ENCODE data around the gene PKP3. TPM values are rescaled to one million over a fixed set of nuclear protein-coding genes. Genes with fewer than 3 reads are reported as not detected.
"Not testable (repeated sequence)": the region's sequence is repeated elsewhere in the genome, so short reads cannot be mapped to it uniquely, and the experiment has no call there.

The PKP3 gene
- total RNA-seq, 4 donors from 2014 or later = 612 to 880 (median 754) TPM

DNA sequence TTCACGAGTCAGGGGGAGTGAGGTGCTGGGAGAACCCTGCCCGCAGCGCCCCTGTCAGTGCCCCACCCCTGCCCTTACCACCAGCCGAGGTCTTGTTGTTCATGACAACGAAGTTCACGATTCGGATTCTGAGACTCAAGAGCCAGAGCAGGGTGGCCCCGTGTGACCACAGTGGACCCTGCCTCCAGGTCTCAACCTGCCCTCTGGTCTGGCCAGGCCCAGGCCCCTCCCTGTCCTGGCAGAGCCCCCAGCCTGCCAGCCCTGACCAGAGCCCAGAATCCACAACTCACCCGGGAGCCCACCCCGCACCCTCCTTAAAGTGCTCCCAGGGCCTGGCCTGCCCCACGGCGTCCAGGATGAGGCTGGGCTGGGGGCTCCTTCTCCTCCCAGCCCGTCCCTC, 37.9 kb downstream of the PKP3 start:
- intact Hi-C loops (cut with DNase I; ENCODE audit: low total_unique reads) = no loop called here
- WGBS, 2 donors = 78 to 96% methylated on average over 13 of the region's 13 CpGs
- no peak for TF ChIP-seq POLR2A (IDR thresholded peaks at IDR 0.05)
- TF ChIP-seq, protein P1, sequence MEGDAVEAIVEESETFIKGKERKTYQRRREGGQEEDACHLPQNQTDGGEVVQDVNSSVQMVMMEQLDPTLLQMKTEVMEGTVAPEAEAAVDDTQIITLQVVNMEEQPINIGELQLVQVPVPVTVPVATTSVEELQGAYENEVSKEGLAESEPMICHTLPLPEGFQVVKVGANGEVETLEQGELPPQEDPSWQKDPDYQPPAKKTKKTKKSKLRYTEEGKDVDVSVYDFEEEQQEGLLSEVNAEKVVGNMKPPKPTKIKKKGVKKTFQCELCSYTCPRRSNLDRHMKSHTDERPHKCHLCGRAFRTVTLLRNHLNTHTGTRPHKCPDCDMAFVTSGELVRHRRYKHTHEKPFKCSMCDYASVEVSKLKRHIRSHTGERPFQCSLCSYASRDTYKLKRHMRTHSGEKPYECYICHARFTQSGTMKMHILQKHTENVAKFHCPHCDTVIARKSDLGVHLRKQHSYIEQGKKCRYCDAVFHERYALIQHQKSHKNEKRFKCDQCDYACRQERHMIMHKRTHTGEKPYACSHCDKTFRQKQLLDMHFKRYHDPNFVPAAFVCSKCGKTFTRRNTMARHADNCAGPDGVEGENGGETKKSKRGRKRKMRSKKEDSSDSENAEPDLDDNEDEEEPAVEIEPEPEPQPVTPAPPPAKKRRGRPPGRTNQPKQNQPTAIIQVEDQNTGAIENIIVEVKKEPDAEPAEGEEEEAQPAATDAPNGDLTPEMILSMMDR (IDR thresholded peaks at IDR 0.05) = no peak
- no peak for DNase-seq (ENCODE audit: low spot score in 2 of 2)
- H3K4me3 ChIP-seq (ENCODE audit: low read depth, poor library complexity, severe bottlenecking) = no peak overlapping the region

GRCh38 chr11:432501-433100, 38.6 kb downstream of the PKP3 start:
- DNase-seq (ENCODE audit: low spot score in 2 of 2) = no peak
- WGBS, 2 donors = 89 to 92% methylated on average over 20 of the region's 20 CpGs
- TF ChIP-seq POLR2A (IDR thresholded peaks at IDR 0.05) = no peak
- TF ChIP-seq, protein P1 (IDR thresholded peaks at IDR 0.05) = no peak
- intact Hi-C loops (cut with DNase I; ENCODE audit: low total_unique reads) = no loop called here
- H3K4me3 ChIP-seq (ENCODE audit: low read depth, poor library complexity, severe bottlenecking) = no peak overlapping the region

GRCh38 chr11:433111-433510, 39.1 kb downstream of the PKP3 start:
- 89 to 92% methylated on average over 16 to 17 of the region's 17 CpGs for WGBS, 2 donors
- intact Hi-C loops (cut with DNase I; ENCODE audit: low total_unique reads) = no loop called here
- TF ChIP-seq, protein P1 (IDR thresholded peaks at IDR 0.05) = no peak
- TF ChIP-seq POLR2A (IDR thresholded peaks at IDR 0.05) = no peak
- no peak for DNase-seq (ENCODE audit: low spot score in 2 of 2)
- H3K4me3 ChIP-seq (ENCODE audit: low read depth, poor library complexity, severe bottlenecking) = no peak overlapping the region

DNA sequence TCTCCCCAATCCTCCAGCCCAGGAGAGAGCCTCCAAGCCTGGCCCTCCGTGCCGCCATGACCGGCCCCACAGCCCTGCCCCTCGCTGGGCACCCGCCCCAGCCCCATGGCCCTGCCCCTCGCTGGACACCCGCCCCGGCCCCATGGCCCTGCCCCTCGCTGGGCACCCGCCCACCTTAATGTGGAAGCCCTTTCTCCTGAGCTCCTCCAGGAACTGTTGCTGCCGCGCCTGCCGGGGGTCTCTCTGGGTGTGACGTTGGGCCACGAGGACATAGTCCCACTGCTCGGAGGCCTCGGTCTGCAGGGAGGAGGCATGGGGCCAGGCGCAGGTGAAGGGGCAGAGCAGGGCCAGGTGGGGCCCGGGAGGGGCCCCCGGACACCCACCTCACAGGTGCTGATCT, 39.6 kb downstream of the PKP3 start:
- WGBS, 2 donors = 87 to 91% methylated on average over 18 to 20 of the region's 20 CpGs
- no peak for DNase-seq (ENCODE audit: low spot score in 2 of 2)
- TF ChIP-seq POLR2A (IDR thresholded peaks at IDR 0.05) = no peak
- TF ChIP-seq, protein P1 (IDR thresholded peaks at IDR 0.05) = no peak
- H3K4me3 ChIP-seq (ENCODE audit: low read depth, poor library complexity, severe bottlenecking) = no peak overlapping the region
- intact Hi-C loops (cut with DNase I; ENCODE audit: low total_unique reads) = no loop called here

GRCh38 chr11:434496-434895, 40.5 kb downstream of the PKP3 start:
- 69 to 73% methylated on average over 16 of the region's 16 CpGs for whole genome bisulfite sequencing, 2 donors

DNA sequence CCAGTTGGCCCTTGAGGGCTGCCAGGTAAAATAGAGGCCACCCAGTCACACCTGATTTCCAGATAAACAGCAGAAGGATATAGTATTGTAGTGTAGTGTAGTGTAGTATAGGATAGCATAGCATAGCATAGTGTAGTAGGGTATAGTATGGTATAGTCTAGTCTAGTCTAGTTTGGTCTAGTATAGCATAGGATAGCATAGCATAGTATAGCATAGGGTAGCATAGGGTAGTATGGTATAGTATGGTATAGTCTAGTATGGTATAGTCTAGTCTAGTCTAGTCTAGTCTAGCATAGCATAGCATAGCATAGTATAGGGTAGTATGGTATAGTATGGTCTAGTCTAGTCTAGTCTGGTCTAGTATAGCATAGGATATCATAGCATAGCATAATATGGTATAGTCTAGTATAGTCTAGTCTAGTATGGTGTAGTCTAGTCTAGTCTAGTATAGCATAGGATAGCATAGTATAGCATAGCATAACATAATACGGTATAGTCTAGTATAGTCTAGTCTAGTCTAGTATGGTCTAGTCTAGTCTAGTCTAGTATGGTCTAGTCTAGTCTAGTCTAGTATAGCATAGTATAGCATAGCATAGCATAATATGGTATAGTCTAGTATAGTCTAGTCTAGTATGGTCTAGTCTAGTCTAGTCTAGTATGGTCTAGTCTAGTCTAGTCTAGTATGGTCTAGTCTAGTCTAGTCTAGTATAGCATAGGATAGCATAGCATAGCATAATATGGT, 41.2 kb downstream of the PKP3 start:
- 88 to 89% methylated on average over 1 of the region's 1 CpG for WGBS, 2 donors
- DNase-seq (ENCODE audit: low spot score in 2 of 2); intact Hi-C loops (cut with DNase I; ENCODE audit: low total_unique reads); H3K4me3 ChIP-seq (ENCODE audit: low read depth, poor library complexity, severe bottlenecking): not testable (repeated sequence)

More at GRCh38 chr11:434496-434895, 40.5 kb downstream of the PKP3 start:
- H3K4me3 ChIP-seq (ENCODE audit: low read depth, poor library complexity, severe bottlenecking) = no peak overlapping the region
- intact Hi-C loops (cut with DNase I; ENCODE audit: low total_unique reads) = no loop called here
- DNase-seq (ENCODE audit: low spot score in 2 of 2) = no peak
- TF ChIP-seq POLR2A (IDR thresholded peaks at IDR 0.05) = no peak
- TF ChIP-seq, protein P1 (IDR thresholded peaks at IDR 0.05) = no peak

All from lower leg skin (tissue), 4 donors.